OCI-LY3 (cell line): Measurements from ENCODE around the gene LHFPL6.

ENCODE experiments used
- H2AFZ ChIP-seq: fragments of 200-600, 300-600 bp; shearing (Covaris generic); 2 replicates; pipeline ENCODE4 v1.6.0; 2014; ENCODE audit warnings: antibody characterized with exemption, low read depth, low read length
- H3K27ac ChIP-seq: fragments of 200-600, 300-600 bp; sonication (generic); 2 replicates; pipeline ENCODE4 v1.5.1; 2014; ENCODE audit warnings: mild to moderate bottlenecking, low read length, moderate library complexity, mixed read lengths
- H3K27me3 ChIP-seq: fragments of 200-600, 300-600 bp; sonication (generic); 2 replicates; pipeline ENCODE4 v1.6.1; 2014; ENCODE audit warnings: low read depth, low read length, mixed read lengths
- H3K36me3 ChIP-seq: fragments of 200-600, 300-600 bp; sonication (generic); replicated peaks from 2 replicates; pipeline ENCODE3; 2014; ENCODE audit warnings: low read depth, low read length, mixed read lengths
- H3K4me1 ChIP-seq: fragments of 300-600, 200-600 bp; sonication (generic); 2 replicates; pipeline ENCODE4 v1.6.1; 2014; ENCODE audit warnings: low read length, mixed read lengths
- H3K4me2 ChIP-seq: fragments of 200-600, 300-600 bp; sonication (generic); 2 replicates; pipeline ENCODE4 v1.6.1; 2014; ENCODE audit warnings: low read length, mixed read lengths
- H3K4me3 ChIP-seq: fragments of 300-600, 200-600 bp; sonication (generic); 2 replicates; pipeline ENCODE4 v1.5.1; 2014; ENCODE audit warnings: antibody characterized with exemption, mild to moderate bottlenecking, low read length, moderate library complexity
- H3K79me2 ChIP-seq: fragments of 300-600, 200-600 bp; shearing (Covaris generic); 2 replicates; pipeline ENCODE4 v1.6.1; 2014; ENCODE audit warnings: mild to moderate bottlenecking, low read length, mixed read lengths
- H3K9ac ChIP-seq: fragments of 300-600, 200-600 bp; shearing (Covaris generic); 2 replicates; pipeline ENCODE4 v1.6.0; 2014; ENCODE audit warnings: mild to moderate bottlenecking, low read length, moderate library complexity
- H3K9me3 ChIP-seq: fragments of 200-600, 300-600 bp; shearing (Covaris generic); 2 replicates; pipeline ENCODE4 v1.6.1; 2014; ENCODE audit warnings: low read length, mixed read lengths; ENCODE audit not compliant: insufficient read depth
- H4K20me1 ChIP-seq: fragments of 200-600, 300-600 bp; sonication (generic); 2 replicates; pipeline ENCODE4 v1.6.1; 2016; ENCODE audit warnings: low read length, mixed read lengths; ENCODE audit not compliant: insufficient read depth
- CTCF ChIP-seq: fragments of 200-600, 300-600 bp; sonication (generic); IDR thresholded peaks from 2 replicates; pipeline ENCODE4 v1.5.1; 2014; ENCODE audit warnings: antibody characterized with exemption, low read length, low read depth
- EZH2phosphoT487 ChIP-seq: fragments of 200-600 bp; shearing (Covaris generic); IDR thresholded peaks from 2 replicates; pipeline ENCODE4 v1.6.1; 2018; ENCODE audit warnings: antibody characterized with exemption, mixed run types, low read depth

Gene LHFPL6

DNA sequence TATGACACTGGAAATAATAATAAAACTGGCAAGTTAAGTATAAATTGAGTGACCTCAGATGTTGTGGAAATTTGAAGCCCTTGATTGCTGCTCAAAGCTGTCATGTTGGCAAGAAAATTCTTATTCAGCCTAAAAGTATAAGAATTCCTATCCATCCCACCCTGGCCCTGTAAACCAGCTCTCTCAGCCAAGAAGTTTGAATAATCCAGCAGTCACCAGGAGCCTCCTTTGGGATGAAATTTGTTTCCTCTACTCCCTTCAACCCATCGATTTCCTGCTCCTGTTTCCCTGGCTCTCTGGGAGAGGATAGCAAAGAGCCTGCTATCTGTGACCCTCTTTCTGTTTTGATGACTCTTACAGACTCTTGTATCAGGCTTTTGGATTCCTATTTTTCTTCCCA lies 169.3 kb downstream of the LHFPL6 start:
- Histone ChIP-seq H3K9ac (no peak overlapping the region), H3K9me3 (peaks cover 8% of the 10 kb centered on the region; the same call in 1 of the 2 replicates), H3K4me2 (no peak overlapping the region), H3K4me1 (peaks cover 7% of the 10 kb centered on the region), H4K20me1 (no peaks in the 10 kb centered on the region), H3K27ac (no peak overlapping the region), H3K27me3 (no peaks in the 10 kb centered on the region), H3K79me2 (no peaks in the 10 kb centered on the region), H3K4me3 (no peak overlapping the region), H2AFZ (no peak overlapping the region), H3K36me3 (peaks cover 17% of the 10 kb centered on the region)
- TF ChIP-seq CTCF (no peak), EZH2phosphoT487 (no peak)

DNA sequence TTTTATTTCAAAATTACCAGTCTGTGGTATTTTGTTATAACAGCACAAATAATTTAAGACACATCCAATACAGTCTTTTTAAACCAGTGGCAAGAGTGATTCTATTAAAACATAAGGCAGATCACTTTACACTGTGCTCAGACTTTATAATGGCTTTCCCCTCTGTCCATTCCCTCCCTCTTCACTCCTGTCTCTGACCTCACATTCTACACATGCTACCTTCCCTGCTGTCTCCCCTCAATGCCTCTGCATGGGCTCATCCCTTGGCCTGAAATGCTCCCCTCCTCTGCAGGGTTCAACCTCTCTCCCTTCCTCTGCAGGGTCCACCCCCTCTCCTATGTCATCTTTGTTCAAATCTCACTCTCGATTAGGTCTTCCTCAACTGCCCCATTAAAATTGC lies 170.8 kb downstream of the LHFPL6 start:
- no peaks in the 10 kb centered on the region for H4K20me1 ChIP-seq
- H3K27me3 ChIP-seq = no peaks in the 10 kb centered on the region
- H3K4me3 ChIP-seq = no peak overlapping the region
- 0 out of 2 replicates have a peak, but pooled peaks cover 9% of the 10 kb centered on the region for H3K9me3 ChIP-seq
- H3K9ac ChIP-seq = no peak overlapping the region
- no peaks in the 10 kb centered on the region for H3K4me1 ChIP-seq
- H3K79me2 ChIP-seq = no peaks in the 10 kb centered on the region
- no peak overlapping the region for H3K27ac ChIP-seq
- H3K36me3 ChIP-seq = peaks cover 11% of the 10 kb centered on the region
- no peak overlapping the region for H2AFZ ChIP-seq
- no peak for TF ChIP-seq EZH2phosphoT487
- no peak for TF ChIP-seq CTCF
- no peak overlapping the region for H3K4me2 ChIP-seq

DNA sequence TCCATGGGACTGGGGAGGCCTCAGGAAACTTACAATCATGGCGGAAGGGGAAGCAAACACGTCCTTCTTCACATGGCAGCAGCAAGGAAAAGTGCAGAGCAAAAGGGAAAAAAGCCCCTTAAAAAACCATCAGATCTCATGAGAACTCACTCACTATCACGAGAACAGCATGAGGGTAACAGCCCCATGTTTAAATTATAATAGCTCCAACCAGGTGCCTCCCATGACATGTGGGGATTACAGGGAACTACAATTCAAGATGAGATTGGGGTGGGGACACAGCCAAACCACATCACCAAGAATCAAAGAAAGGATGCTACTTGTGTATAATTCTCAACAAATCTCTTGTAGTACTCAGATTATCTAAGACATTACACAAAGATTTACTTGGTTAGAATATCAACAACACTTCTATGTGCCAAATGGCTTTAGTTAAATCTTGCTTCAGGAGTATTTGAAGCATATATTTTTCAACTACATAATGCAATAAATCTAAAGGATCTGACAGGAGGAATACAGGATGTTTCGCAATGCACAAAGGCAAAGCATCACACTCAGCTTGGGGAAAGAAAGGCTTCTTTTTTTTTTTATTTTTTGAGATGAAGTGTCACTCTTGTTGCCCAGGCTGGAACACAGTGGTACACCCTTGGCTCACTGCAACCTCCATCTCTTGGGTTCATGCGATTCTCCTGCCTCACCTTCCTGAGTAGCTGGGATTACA lies 180.0 kb downstream of the LHFPL6 start:
- H3K9me3 ChIP-seq = no peaks in the 10 kb centered on the region
- no peak for TF ChIP-seq CTCF
- no peak overlapping the region for H3K27ac ChIP-seq
- H3K27me3 ChIP-seq = no peaks in the 10 kb centered on the region
- H3K79me2 ChIP-seq = no peaks in the 10 kb centered on the region
- H2AFZ ChIP-seq = no peak overlapping the region
- H3K36me3 ChIP-seq = no peaks in the 10 kb centered on the region
- H4K20me1 ChIP-seq = no peaks in the 10 kb centered on the region
- no peak overlapping the region for H3K9ac ChIP-seq
- peaks cover 12% of the 10 kb centered on the region for H3K4me1 ChIP-seq
- H3K4me2 ChIP-seq = no peak overlapping the region
- no peak overlapping the region for H3K4me3 ChIP-seq

- no peak for TF ChIP-seq EZH2phosphoT487
- no peak for TF ChIP-seq CTCF
- Histone ChIP-seq H3K27ac (no peak overlapping the region), H3K9ac (no peak overlapping the region), H3K36me3 (no peaks in the 10 kb centered on the region), H3K27me3 (no peaks in the 10 kb centered on the region), H3K79me2 (no peaks in the 10 kb centered on the region; the same call in 1 of the 2 replicates), H4K20me1 (no peaks in the 10 kb centered on the region), H3K4me2 (no peak overlapping the region), H2AFZ (no peak overlapping the region), H3K4me3 (no peak overlapping the region), H3K4me1 (peaks cover 44% of the 10 kb centered on the region), H3K9me3 (no peaks in the 10 kb centered on the region)
These were observed 183.1 kb downstream of the LHFPL6 start for GRCh38 chr13:39419876-39420275.
